NK-92 treated with Interleukin-12 subunit alpha and Interleukin-12 subunit beta, amount 100 ng/mL, for 24 hours (cell line): ENCODE measurements around the gene TMEM132E.
"Not testable (repeated sequence)": the region's sequence is repeated elsewhere in the genome, so short reads cannot be mapped to it uniquely, and the experiment has no call there.

Experiments used
- DNase-seq: peaks from one replicate; lab custom pipeline; 2025; lab: John Stamatoyannopoulos, UW

The TMEM132E gene, protein sequence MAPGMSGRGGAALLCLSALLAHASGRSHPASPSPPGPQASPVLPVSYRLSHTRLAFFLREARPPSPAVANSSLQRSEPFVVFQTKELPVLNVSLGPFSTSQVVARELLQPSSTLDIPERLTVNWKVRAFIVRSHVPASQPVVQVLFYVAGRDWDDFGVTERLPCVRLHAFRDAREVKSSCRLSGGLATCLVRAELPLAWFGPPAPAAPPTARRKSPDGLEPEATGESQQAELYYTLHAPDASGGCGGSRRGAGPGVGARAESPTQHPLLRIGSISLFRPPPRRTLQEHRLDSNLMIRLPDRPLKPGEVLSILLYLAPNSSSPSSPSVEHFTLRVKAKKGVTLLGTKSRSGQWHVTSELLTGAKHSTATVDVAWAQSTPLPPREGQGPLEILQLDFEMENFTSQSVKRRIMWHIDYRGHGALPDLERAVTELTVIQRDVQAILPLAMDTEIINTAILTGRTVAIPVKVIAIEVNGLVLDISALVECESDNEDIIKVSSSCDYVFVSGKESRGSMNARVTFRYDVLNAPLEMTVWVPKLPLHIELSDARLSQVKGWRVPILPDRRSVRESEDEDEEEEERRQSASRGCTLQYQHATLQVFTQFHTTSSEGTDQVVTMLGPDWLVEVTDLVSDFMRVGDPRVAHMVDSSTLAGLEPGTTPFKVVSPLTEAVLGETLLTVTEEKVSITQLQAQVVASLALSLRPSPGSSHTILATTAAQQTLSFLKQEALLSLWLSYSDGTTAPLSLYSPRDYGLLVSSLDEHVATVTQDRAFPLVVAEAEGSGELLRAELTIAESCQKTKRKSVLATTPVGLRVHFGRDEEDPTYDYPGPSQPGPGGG (N-terminal part only)

DNA sequence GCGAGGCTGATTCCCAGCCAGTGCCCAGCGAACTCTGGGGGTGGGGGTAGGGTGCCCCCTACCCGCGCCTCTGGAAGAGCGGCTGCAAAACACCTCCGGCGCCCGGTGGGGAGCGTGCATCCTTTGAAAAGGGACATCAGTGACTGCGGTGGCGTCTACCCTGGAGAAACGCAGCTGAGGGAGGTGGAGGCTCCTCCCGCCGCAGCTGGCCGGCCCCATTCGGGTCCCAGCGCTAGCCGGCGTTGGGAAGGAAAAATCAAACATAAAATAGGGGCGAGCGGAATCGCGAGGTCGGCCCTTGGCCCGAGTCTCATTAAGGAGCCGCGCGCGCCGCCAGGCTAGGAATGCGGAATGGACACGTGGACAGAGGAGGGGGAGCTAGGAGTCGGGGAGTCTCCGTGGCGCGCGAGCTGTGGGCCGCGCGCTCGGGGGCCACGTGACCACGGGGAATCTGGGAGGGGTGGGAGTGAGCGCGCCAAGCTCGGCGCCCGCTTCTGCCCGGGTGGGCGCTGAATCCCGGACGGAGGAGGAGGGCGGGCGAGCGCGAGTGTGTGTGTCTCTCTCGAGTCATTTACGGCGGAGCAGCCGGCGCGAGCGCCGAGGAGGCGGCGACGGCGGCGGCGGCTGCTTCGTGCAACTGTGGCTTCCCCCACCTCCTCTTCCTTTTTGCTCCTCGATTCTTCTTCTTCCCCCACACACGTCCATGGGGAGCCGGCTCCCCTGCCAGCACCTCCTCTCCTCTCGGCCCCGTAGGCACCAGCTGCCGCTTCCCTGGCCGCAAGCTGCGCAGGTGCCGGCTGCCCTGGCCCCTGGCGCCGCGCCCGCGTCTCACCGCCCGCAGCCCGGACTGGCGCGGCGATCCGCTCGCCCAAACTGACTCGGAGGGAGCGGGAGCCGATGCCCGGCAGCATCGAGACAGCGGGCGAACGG is at the start of gene TMEM132E:
Gene TMEM132E, plus strand, starts transcription at position 566 of the 930 bp plus-strand sequence. CDS start 1,495 bp downstream, outside the sequence.
- no peak for DNase-seq

GRCh38 chr17:34530918-34531317 is 48.5 kb upstream of the TMEM132E start:
- no peak for DNase-seq

DNA sequence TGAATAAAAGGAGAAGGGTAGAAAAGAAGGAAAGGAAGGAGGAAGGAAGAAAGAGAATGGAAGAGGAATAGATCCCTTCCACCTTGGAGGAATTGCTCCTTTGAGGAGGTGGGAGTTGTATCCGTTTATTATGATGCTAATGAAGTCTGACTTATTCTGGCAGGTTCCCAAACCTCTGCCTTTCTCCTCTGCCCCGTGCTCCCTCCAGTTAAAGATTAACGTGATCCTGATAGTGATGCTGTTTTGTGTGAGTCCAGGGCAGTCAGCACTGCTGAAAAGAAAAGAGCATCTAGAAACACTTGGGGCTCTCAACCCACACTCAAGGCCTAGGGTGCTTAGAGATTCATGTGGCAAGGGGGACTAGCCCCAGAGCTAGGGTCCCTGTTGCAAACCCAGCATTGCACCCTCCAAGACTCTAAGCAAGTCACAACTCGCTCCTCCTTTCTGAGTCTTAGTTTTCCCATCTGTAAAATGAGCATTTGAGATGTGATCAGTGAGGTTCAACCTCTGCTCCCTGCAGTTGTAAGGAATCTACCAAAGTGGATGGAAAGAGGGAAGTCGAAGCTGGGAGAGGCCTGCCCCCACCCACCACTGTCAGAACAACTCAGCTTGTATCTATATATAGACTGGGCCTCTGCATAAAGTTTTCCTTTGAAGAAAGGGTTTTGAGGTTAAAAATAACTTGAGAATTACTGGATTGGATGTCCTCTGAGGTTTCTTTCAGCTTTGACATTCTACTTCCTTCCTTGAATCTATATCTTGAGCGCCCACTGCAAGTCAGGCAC is 46.9 kb upstream of the TMEM132E start:
- DNase-seq: no peak

DNA sequence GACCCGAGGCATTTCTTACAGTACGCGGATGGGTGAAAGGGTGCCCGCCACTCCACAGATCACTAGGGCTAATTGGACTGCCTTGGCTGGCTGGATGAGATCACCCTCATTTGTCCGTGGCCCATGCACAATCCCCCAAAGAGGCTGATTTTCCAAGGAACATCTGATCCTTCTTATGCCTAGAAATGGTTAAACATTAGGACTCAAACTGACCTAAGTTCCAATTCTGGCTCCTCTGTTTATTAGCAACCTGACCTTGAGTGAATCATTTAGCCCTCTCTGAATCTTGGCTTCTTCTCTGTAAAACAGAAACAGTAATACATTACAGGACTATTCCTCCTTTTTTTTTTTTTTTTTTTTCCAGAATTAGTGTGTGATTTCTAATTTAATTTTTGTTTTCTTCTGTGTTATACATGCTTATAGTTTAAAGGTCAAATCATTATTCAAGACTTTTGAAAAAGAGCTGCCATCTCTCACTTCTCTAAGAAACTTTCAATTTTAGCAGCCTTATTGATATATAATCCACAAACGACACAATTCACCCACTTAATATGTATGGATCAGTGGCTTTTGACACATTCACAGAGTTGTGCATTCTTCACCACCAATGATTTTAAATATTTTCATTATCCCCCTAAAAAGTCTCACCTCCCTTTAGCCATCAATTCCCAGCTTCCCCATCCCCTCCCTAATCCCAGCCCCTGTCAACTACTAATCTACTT is 45.4 kb upstream of the TMEM132E start:
- DNase-seq: no peak

DNA sequence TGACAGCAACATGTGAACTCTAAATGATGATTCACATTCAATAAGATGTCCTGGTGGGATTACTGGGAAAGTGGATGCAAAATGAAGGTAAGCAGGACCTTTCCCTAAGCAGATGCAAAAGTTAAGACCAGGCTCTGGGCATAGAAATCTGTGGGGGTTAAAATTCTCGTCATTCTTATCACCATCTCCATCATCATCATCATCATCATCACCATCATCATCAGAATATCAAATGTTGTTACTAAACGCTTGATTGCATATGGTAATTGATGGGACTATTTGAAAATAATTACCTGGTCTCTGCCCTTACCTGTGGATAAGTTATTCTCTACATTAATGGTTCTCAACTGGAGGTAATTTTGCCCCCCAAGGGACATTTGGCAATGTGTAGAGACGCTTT is 41.9 kb upstream of the TMEM132E start:
- no peak for DNase-seq

DNA sequence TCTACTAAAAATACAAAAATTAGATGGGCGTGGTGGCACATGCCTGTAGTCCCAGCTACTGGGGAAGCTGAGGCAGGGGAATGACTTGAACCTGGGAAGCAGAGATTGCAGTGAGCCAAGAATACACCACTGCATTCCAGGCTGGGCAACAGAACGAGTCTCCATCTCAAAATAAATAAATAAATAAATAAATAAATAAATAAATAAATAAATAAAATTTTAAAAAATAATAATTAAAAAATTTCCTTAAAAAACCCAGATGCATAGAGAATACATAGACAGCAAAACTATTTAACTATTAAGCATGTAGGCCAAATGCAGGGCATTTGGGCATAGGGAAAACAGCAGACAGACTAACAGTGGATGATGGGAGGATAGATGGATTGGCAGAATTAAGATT is 40.8 kb upstream of the TMEM132E start:
- not testable (repeated sequence) for DNase-seq

DNA sequence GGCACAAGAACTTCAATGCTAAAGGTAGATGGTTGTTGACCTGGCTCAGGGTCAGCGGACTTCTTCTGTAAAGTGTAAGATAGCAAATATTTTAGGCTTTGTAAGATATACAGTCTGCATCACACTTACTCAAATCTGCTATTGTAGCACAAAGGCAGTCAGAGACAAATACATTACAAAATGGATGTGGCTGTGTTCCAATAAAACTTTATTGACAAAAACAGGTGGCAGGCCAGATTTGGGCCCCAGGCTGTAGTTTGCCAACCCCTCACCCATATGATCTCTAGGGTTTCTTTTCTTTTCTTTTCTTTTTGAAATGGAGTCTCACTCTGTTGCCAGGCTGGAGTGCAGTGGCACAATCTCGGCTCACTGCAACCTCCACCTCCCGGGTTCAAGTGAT is 39.5 kb upstream of the TMEM132E start:
- DNase-seq: no peak

DNA sequence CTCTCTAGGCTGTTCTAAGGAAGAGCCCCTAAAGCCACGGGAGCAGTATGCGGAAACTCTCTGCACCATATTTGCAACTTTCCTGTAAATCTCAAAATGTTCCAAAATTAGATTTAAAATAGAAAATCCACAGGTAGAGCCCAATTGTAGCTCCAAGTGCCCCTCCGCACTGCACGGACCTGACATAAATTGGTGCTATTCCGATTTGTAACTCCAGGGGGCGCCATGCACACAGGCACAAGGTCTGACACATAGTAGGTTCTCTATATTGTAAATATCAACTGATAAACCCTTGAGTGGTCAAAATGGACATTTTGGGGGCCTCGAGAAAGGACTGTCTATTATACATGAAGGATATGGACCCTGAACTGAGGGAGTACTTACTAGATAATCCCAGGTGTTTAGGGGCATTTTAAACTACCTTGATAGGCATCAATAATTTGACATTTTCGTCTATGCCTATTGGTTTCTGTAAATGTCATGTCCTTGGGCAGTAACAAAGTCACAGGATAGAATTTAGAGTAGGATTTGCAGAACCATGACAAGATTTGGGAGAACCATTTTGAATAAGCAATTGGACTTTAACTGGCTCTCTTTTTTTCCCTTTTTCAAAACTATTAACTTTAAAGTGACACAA is 36.6 kb upstream of the TMEM132E start:
- DNase-seq: no peak

DNA sequence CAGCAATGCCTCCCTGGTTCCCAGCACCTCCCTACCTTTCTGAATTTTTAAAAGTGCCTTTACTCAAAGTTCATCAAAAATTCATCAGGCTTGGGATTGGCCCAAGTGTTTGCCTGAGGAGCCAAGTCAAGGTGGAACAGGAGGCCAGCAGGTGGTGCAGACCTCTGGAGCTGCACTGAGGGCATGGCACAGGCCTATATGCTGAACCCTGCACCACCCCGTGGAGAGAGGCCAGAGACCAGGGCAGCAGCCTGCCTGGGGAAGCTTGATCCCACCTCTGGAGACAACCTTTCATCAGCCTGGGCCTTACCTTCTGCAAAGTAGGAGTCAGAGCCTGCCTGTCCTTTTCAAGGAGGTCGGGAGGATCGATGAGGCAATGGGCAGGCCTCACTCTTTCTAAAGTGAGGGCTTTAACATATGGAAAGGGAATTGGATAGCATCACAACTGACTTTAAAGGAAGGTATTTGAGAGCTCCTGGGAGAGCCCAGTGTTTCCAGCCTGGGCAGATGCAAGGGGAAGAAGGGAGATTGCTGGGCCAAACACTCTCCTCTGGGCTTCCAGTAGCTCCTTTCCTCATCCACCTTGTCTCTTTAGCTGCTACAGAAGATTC is 31.8 kb upstream of the TMEM132E start:
- no peak for DNase-seq

DNA sequence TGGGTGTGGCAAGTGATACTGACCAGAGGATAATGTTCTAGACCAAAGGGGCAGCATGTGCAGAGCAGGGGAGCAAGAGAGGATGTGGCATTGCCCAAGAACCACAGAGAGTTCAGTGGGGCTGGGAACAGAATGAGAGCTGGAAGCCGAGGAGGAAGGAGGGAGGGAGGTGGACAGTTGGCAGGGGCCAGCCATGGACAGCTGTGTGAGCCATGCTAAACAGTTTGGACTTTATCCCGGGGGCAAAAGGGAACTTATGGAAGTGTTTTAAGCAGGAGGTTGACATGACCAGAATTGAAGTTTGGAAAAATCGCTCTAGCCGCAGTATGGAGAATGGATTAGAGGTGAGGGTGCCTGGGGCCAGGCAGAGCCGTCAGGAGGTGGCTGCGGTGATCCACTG is 29.4 kb upstream of the TMEM132E start:
- DNase-seq: no peak

DNA sequence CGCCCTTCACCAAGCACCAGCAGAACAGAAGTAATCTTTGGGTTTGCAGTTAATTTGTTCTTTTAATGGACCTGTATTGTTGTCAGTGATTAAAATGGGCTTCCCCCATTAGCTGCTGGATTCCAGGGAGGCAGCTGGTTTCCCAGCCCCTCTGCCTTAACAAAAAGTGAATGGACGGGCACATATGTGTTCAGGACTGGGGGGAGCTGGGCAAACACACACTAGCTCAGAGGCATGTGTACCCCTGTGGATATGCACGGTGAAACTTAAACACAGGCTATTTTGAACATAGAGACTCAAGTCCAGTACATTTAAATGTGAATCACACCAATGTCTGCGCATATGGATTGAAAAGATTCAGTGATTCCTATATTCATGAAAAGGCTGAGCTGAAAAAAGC is 25.5 kb upstream of the TMEM132E start:
- no peak for DNase-seq

- DNase-seq: no peak
Observed at GRCh38 chr17:34556384-34556783, 23.0 kb upstream of the TMEM132E start.

DNA sequence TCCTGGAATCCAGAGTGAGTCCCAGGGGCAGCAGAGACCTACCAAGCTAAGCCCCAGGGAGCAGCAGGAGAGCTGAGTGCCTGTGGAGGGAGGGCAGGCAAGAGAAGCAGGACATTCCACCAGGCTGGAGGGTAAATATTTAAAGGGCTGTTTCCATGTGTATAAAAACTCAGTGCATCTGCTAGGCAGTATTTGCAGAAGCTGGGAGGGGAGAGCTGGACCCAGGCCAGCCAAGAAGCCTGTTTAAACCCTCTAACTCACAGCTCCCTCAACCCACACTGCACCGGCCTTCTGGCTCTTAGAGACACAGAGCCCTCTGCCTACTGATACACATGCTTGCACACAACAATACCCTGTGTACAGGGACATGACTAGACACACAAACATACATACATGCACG is 22.5 kb upstream of the TMEM132E start:
- no peak for DNase-seq

GRCh38 chr17:34561328-34561727 is 18.1 kb upstream of the TMEM132E start:
- DNase-seq: no peak

GRCh38 chr17:34562387-34562786 is 17.0 kb upstream of the TMEM132E start:
- DNase-seq: no peak

DNA sequence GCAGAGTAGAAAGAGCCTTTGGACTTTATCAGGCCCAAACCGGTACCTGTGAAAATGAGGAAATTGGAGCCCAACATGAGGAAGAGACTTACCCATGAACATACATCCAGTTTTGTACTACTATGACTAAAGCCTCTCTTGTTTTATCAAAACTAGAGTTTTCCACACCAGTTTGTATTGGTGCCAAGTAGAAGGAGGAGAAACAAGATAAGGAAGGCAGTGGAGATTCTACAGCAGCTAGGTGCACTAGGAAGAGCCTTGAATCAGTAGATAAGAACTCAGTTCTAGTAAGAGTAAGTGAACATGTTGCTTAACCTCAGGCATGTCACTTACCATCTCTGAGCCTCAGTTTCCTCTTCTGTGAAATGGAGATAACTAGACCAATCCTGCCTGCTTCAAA is 13.7 kb upstream of the TMEM132E start:
- no peak for DNase-seq

DNA sequence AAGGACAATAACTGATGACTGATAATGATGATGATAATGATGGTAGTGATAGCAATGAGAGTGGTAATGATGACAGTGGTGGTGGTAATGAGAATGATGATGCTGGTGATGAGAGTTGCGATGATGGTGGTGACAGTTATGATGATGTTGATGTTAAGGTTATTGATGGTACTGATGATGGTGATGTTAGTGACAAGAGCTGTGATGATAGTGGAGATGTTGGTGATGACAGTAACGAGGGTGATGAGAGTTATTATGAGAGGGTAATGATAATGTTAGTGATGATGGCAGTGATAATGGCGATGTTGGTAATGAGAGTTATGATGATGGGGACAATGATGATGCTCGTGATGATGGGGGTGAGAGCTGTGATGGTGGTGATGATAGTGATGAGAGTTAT is 13.2 kb upstream of the TMEM132E start:
- no peak for DNase-seq

GRCh38 chr17:34566873-34567272 is 12.5 kb upstream of the TMEM132E start:
- no peak for DNase-seq

DNA sequence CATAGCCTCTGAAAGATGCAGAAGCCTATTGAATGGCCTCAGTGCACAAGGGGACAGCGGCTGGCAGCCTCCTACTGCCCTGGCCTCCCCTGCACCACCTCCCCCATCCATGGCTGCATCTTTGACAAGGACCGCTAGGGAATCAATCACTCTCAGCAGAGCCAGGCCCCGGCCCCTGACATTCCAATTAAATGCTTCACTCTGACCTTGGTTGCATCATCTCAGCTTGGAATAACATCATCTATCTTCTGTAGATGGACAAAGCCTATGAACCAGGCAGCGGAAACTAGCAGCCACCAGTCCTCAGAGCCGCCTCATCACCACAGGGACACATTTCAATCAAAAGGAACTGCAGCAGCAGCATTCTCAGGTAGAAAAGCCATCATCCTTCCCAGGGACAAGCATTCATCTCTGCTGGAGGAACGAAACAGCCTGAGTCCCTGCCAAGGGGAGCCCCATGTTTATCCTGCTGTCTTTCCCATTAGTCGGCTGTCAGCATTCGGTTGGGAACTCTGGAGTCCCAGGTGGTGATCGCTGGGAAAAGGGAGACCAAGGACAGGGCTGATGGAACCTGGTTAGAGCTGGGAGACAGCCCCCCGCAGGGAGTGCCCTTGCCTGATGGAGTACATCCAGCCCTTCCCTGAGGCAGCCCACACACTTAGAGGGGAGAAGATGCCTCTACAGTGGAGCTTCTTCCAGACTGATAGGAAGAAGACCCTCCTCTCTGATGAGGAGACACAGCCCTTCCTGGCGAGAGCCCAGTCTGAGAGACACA is 11.5 kb upstream of the TMEM132E start:
- no peak for DNase-seq
